ENCODE measurements around the gene ZNF473. TPM values are rescaled to one million over a fixed set of nuclear protein-coding genes. Genes with fewer than 3 reads are reported as not detected.

The ZNF473 gene
- total RNA-seq, 1 experiment from 2014 or later = 19.0 TPM

DNA sequence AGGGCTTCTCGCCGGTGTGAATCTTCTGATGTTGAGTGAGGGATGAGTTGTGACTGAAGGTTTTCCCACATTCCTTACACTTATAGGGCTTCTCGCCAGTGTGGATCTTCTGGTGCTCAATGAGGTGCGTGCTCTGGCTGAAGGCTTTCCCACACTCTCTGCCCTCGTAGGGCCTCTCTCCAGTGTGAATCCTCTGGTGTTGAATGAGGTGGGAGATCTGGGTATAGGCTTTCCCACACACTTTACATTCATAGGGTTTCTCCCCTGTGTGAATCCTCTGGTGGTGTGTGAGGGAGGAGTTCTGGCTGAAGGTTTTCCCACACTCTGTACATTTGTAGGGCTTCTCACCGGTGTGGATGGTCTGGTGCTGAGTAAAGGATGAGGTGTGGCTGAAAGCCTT lies 33.2 kb downstream of the ZNF473 start:
- Histone ChIP-seq H3T11ph (ENCODE audit: low read length) (no peak overlapping the region), H2BK12ac (ENCODE audit: insufficient read length, low read depth, low read length) (no peak overlapping the region), H2BK15ac (ENCODE audit: low read depth, low read length) (no peak overlapping the region), H3K4me2 (ENCODE audit: insufficient read depth, insufficient read length, low read length) (no peak overlapping the region), H4K8ac (replicated peaks; ENCODE audit: insufficient read length, low read depth, low read length) (no peak overlapping the region), H3K4ac (ENCODE audit: low read depth, low read length) (no peak overlapping the region), H2BK5ac (ENCODE audit: insufficient read length, low read length) (no peak overlapping the region), H3K18ac (ENCODE audit: insufficient read length, low read depth, low read length) (no peak overlapping the region), H3K4me1 (ENCODE audit: insufficient read depth, low read length) (no peaks in the 10 kb centered on the region), H3K14ac (ENCODE audit: insufficient read depth, low read length) (no peak overlapping the region), H3K79me1 (ENCODE audit: insufficient read depth, low read depth, low read length, poor library complexity, severe bottlenecking) (no peaks in the 10 kb centered on the region), H3K27ac (ENCODE audit: insufficient read length, low read depth, low read length) (no peak overlapping the region), H2BK120ac (ENCODE audit: low read depth, low read length, poor library complexity, severe bottlenecking) (no peak overlapping the region), H3K9ac (ENCODE audit: extremely low read depth, insufficient read length, low read length) (no peak overlapping the region), H3K79me2 (ENCODE audit: insufficient read depth, low read length) (no peaks in the 10 kb centered on the region), H3K27me3 (ENCODE audit: insufficient read depth, low read length) (no peaks in the 10 kb centered on the region), H2AK5ac (ENCODE audit: insufficient read length, low read length) (no peak overlapping the region), H3K23ac (ENCODE audit: insufficient read length, low read depth, low read length) (no peak overlapping the region), H4K20me1 (ENCODE audit: control insufficient read depth, insufficient read depth, insufficient read length) (no peaks in the 10 kb centered on the region), H2AFZ (ENCODE audit: low read length) (no peak overlapping the region), H4K91ac (ENCODE audit: insufficient read length, low read depth, low read length) (no peak overlapping the region), H3K23me2 (ENCODE audit: insufficient read length, low read depth, low read length, poor library complexity, severe bottlenecking) (no peaks in the 10 kb centered on the region), H2BK20ac (ENCODE audit: low read depth, low read length, poor library complexity, severe bottlenecking) (no peak overlapping the region), H4K5ac (ENCODE audit: insufficient read length, low read depth, low read length) (no peak overlapping the region), H3K9me3 (ENCODE audit: control insufficient read depth, low read depth, low read length) (peaks cover 43% of the 10 kb centered on the region), H3K56ac (ENCODE audit: insufficient read length, low read depth, low read length) (no peak overlapping the region)
- H3K27ac Mint-ChIP-seq = no peak overlapping the region
- H3K9me3 Mint-ChIP-seq = peaks cover 66 to 77% of the 10 kb centered on the region in 2 experiments
- WGBS (ENCODE audit: extremely low coverage, insufficient read length, low lambda C conversion rate) = no CpG with 5 or more reads among the region's 6 CpGs
- no peak overlapping the region for H3K4me3 Mint-ChIP-seq
- TF ChIP-seq, protein P1, sequence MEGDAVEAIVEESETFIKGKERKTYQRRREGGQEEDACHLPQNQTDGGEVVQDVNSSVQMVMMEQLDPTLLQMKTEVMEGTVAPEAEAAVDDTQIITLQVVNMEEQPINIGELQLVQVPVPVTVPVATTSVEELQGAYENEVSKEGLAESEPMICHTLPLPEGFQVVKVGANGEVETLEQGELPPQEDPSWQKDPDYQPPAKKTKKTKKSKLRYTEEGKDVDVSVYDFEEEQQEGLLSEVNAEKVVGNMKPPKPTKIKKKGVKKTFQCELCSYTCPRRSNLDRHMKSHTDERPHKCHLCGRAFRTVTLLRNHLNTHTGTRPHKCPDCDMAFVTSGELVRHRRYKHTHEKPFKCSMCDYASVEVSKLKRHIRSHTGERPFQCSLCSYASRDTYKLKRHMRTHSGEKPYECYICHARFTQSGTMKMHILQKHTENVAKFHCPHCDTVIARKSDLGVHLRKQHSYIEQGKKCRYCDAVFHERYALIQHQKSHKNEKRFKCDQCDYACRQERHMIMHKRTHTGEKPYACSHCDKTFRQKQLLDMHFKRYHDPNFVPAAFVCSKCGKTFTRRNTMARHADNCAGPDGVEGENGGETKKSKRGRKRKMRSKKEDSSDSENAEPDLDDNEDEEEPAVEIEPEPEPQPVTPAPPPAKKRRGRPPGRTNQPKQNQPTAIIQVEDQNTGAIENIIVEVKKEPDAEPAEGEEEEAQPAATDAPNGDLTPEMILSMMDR (conservative IDR thresholded peaks at IDR 0.05) = no peak
- H3K4me1 Mint-ChIP-seq = no peaks in the 10 kb centered on the region
- DNase-seq = no peak
- H3K36me3 Mint-ChIP-seq (ENCODE audit: insufficient read depth in 1 of 3, low read depth in 3 of 3) = peaks cover 5 to 16% (median 7%) of the 10 kb centered on the region in 3 experiments; a peak in 5 of 7 replicates
- H3K27me3 Mint-ChIP-seq (ENCODE audit: low read depth) = peaks cover 4% of the 10 kb centered on the region; the same call in 1 of the 2 replicates
